HG03378 (cell line): ENCODE data around the gene EPHA2.

ENCODE experiments used
- ATAC-seq: cut with Tn5 transposase; IDR thresholded peaks from one replicate; pipeline ENCODE4 v1.9.1; 2021; ENCODE audit warnings: mild to moderate bottlenecking, moderate library complexity; ENCODE audit not compliant: unreplicated experiment

The EPHA2 gene

GRCh38 chr1:16151196-16151994 is 4.5 kb downstream of the EPHA2 start:
- no peak for ATAC-seq

GRCh38 chr1:16150508-16150907 is 5.4 kb downstream of the EPHA2 start:
- ATAC-seq = no peak

GRCh38 chr1:16149702-16150488 is 6.0 kb downstream of the EPHA2 start:
- no peak for ATAC-seq

GRCh38 chr1:16149146-16149545 is 6.7 kb downstream of the EPHA2 start:
- no peak for ATAC-seq

GRCh38 chr1:16148329-16149092 is 7.4 kb downstream of the EPHA2 start:
- no peak for ATAC-seq

- ATAC-seq = no peak
Observed at GRCh38 chr1:16147156-16147926, 8.5 kb downstream of the EPHA2 start.

DNA sequence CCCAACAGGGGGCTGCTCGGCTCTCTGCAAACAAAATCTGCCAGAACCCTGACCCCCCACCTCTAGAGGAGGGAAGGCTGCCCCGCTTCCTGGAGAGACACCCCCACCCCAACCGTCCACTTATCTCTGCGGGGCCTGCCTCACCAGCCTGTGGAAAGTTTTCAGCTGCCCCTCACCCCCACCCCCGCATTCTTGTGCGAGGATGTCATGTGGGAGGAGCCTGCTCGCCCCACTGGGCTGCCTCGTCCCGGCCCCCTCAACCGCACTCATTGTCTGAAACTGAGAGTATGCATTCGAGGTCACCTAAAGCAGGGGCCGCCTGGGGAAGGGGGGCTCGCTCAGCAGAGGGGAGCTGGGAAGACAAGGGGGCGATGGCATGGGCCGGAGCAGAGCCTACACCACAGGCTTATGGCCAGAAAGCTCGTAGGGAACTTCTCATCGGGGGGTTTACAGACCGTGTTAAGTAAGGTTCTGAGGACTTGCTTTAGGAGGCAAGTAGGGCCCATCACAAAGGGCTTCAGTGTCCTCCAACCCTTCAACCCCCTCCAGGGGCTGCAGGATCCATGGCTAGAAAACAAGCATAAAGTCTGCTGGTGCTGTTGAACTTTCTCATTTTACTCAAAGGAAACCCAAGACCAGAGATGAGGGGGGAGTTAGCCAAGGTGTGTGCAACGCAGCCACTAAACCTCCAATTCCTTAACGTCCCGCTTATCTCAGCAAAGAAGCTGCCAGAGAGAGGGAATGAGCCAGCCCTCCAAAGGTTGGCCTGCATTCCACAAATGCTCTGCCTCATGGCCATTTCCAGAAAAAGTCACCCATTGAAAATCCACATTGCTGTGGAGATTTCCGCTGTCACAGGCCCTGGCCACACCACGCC is 9.4 kb downstream of the EPHA2 start:
- no peak for ATAC-seq

DNA sequence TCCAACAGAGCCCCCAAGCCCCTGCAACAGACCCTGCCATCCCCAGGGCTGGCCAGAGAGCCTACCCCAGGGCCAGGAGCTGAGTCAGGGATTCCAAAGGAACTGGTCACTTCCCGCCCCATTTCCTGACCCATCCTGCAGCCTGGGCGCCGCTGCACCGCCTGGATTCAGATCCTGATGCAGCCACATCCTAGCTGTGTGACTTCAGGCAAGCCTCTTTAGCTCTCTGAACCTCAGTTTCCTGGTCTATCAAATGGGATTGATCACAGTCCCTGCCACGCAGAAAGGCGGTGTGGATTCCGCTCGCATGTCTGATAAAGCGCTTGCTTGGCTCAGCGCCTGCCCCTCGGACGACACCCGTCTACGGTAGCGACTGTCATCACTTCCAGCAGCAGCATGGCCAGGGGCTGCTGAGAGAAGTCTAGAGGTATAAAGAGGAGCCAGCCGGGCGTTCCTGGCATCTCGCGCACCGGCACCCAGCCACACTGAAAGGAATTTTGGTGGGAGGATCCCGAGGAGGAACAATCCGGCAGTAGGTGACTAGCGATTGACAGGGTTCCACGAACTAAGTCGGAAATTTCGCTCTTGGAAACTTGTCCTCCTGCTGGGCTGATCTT is 10.1 kb downstream of the EPHA2 start:
- no peak for ATAC-seq

DNA sequence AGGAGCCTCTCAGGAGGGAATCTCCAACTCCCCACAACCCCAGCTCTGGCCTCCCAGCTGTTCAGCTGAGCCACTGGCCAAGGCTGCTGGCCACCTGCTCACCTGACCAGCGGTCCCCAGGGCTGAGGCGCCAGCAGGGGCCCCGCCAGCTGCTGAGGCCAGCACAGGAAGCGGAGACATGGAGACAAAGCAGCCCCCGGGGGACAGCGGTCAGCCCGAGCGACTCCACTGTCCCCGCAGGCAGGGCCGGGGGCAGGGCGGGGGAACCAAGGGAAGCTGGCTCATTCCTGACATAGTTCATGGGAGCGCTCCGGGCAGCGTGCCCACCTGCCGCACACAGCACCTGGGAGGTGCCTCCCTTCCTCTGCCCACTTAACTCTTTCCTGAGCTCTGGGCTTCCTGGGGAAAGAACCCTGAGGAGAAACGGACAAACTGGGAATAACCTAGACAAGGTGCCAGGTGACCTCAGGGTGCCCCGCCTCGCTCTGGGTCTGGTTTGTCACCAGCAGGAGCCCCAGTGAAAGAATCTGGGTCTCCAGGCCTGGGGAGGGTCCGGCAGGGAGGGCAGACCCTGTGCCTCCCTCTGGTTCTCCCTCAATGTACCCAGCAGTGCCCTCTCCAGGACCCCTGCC is 10.7 kb downstream of the EPHA2 start:
- no peak for ATAC-seq

GRCh38 chr1:16144325-16145029 is 11.4 kb downstream of the EPHA2 start:
- no peak for ATAC-seq

DNA sequence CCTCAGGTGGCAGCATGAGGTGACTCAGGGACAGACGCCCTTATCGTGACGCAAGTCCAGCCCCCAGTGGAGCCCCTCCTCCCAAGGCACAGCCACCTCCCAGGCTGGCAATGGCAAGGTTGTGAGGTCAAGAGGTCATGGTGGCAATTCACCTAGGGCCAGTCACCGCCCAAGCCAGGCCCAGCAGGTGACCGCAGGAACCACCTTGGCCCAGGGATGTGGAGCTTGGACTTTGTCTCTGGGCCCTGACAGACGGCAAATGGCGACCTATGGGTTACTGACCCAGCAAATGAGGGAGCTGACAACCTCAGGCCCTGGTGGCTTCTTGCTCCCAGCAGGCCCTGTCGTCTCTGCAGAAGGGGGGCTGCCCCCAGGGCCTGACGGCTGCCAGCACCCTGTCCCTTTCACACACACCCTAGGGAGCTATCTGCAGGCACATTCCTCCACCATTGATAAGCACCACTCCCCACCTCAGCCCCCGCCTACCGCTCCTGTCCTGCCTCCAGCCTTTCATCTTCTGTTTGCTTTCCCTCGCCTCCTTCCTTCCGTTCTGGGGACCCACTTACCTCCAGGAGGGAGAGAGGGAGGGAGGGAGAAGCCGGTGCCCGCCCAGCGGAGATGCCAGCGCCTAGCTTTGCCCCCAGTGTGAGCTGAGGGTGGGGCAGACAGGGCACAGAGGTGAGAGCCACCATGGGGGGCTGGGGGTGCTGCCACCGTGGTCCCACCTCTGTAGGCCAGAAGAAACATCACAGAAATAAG is 12.1 kb downstream of the EPHA2 start:
- ATAC-seq = no peak

DNA sequence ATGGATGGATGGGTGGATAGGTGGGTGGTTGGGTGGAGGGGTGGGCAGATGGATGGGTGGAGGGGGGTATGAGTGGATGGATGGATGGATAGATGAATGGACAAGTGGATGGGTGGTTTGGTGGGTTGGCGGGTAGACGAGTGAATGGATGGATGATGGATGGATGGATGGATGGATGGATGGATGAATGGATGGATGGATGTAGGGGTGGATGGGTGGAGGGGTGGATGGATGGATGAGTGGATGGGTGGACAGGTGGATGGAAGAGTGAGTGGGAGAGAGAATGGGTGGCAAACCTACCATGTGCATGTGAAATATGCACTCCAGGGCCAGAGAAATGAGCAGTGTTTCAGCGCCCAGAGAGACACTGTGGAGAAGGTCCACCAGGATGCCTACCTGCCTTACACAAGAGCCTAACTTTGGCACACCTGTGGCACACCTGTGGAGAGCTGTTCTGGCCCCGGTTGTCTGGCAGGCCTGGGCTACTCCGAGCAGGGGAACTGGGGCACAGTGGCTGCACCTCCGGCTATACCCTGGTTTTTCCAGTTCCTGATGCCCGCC is 12.8 kb downstream of the EPHA2 start:
- ATAC-seq = no peak

- ATAC-seq = no peak
Observed at GRCh38 chr1:16142383-16142995, 13.4 kb downstream of the EPHA2 start.

- ATAC-seq = no peak
Observed at GRCh38 chr1:16141573-16142336, 14.1 kb downstream of the EPHA2 start.

DNA sequence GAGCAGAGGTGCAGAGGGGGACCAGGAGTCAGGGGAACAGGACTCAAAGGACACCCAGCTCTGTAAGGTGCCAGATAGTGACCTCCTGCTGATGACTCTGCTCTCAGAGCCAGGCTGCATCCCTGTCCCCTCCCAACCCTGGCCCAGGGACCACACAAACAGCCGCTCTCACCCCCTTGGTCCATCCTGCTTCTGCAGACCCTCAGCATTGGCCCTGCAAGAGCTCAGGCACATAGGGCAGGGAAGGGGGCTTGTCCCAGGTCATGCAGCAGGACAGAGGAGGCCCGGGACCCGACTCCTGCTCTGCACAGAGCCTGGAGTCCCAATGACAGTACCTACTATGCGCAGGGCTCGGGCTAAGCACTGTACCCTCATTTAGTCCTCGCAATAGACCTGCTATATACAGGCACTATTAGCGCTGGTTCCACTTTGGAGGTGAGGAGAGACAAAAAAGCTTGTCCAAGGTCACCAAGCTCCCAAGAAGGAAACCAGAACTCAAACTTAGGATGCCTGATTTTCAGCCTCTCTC is 15.7 kb downstream of the EPHA2 start:
- no peak for ATAC-seq

DNA sequence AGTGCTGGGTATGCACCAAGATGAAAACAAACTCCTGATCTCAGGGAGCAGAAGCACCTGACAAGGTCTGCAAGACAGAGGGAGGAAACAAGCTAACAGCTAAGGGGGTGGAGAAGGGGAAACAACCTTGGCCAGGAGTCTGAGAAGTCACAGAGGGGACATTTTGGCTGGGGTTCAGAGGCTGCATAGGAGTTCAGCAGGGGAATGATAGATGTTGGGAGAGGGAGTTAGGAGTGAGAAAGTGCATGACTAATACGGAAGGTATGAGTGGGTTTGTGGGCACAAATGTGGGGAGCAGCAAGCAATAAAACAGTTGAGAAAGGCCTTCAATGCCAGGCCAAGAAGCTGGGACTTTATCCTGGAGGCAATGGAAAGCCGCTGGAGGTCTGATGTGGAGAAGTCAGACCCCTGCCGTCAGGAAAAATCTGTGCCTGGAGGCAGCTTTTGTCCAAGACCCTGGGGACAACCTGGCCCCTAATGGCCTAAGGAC is 16.4 kb downstream of the EPHA2 start:
- ATAC-seq = no peak
